Measurements from ENCODE around the gene MDFIC.

DNA sequence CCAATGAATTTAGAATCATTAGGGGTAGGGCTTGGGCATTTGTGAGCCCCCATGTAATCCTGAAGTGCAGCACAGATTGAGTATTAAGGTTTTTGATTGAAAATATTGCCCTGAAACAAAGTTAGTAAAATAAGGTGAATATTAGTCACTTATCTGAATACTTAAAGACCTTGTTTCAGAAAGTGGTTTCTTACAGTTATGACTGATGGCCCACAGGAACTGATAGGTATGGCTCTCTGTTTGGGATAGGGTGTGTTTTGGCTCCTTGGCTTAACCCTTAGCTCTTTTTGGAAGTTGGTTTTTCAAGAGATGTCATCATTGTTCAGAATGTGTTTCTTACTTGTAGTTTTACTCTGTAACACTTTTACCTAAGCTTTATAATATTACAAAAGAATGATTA is 34.8 kb downstream of the MDFIC start:
- TF ChIP-seq POLR2A (IDR thresholded peaks at IDR 0.05; ENCODE audit: low read depth, low read length), result no peak
- TF ChIP-seq TAF1 (IDR thresholded peaks at IDR 0.05; ENCODE audit: low read depth, low read length), result no peak
- TF ChIP-seq POLR2AphosphoS5 (IDR thresholded peaks at IDR 0.05; ENCODE audit: low read depth, low read length), result no peak
- TF ChIP-seq SPI1 (IDR thresholded peaks at IDR 0.05; ENCODE audit: low read depth, low read length), result no peak
